HG03095 (cell line): ENCODE results near the gene UBE2L5.
"Not testable (repeated sequence)": the region's sequence is repeated elsewhere in the genome, so short reads cannot be mapped to it uniquely, and the experiment has no call there.

Source experiments
- ATAC-seq: cut with Tn5 transposase; IDR thresholded peaks from one replicate; pipeline ENCODE4 v1.9.1; 2021; ENCODE audit warnings: moderate library complexity; ENCODE audit not compliant: unreplicated experiment

The UBE2L5 gene

DNA sequence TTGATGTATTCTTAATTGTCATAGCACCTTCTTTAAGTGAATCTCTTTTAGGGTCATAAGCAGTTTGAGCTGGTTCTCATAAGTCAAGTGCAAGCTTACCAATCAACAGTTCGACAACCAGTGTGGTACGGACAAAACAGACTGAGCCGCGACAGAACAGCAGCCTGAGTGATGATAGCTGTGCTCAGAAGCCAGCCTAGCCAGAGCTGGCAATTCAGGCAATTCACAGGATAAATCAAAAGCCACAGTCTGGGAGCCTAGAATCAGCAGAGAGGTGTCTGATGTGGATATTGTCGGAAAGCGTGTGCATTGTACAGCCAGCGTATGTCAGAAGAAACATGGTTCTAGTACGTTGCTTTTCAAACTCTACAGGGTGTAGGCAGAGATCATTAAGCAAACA lies 14.9 kb downstream of the UBE2L5 start:
- ATAC-seq: no peak

DNA sequence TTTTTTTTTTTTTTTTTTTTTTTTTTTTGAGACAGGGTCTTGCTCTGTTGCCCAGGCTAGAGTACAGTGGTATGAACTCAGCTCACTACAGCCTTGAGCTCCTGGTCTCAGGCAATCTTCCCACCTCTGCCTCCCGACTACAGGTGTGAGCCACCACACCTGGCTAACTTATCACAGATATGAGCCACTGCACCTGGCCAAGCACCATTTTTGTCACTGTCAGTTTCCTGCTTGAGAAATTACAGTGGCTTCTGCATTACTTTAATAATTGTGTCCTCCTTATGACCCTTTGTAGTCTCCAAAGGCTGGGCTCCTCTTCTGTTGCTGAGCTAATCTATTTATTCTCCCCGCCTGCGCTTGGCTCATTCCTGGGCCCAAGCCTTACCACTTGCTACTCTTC lies 16.0 kb downstream of the UBE2L5 start:
- ATAC-seq: no peak

DNA sequence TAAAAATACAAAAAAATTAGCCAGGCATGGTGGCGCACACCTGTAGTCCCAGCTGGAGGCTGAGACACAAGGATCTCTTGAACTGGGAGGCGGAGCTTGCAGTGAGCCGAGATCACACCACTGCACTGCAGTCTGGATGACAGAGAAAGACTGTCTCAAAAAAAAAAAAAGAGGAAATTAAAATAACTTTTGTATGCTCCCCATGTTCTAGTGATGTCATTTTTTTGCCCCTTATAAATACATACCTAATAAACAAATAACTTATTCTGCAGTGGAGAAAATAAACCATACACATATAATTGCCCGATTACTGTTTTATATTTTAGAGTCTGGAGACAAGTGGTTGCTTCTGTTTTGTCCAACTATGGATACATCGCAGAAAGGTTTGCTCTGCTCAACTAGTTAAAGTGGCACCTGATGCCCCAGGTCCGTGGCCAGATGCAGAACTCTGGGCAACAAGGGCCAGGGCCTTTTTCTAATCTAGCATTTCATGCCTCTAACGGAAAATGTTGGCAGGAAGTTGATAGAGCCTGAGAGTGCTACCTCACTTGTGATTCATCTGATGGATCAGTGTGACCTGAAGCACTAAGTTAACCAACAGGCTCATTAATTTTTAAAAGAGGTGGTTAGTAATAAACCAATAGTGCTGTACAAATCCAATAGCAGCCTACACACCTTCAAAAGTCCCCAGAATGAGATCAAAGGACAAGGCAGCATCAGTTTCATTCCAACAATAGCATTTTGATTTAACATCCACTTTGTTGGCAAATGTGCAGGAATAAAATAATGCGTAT lies 18.8 kb downstream of the UBE2L5 start:
- no peak for ATAC-seq

DNA sequence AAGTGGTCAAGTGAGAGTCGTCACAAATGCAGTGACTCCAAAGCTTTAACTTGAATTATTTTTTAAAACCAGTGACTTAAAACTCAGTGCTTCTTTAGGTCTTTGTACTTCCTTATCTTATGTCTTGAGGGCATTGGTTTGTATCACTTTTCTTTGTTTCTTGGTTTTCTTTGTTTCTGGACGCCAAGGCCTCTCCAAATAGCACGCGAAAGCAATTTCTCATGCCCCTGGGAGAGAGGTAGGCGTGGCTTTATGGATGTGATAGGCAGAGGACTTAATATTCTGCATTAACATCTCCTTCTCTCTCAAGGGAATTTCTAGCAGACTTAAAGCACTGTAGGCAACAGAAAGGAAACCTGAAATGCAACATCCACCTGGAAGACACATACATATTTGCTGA lies 20.6 kb downstream of the UBE2L5 start:
- ATAC-seq: no peak

DNA sequence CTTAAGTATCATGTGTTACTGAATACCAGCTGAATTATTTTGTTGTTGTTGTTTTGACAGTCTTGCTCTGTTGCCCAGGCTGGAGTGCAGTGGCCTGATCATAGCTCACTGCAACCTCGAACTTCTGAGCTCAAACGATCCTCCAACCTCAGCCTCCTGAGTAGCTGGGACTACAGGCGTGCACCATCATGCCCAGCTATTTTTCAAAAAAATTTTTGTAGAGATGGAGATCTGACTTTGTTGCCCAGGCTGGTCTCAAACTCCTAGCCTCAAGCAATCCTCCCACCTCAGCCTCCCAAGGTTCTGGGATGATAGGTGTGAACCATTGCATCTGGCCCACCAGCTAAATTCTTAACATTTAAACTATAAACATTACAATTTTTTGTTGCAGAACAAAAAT lies 21.2 kb downstream of the UBE2L5 start:
- not testable (repeated sequence) for ATAC-seq

DNA sequence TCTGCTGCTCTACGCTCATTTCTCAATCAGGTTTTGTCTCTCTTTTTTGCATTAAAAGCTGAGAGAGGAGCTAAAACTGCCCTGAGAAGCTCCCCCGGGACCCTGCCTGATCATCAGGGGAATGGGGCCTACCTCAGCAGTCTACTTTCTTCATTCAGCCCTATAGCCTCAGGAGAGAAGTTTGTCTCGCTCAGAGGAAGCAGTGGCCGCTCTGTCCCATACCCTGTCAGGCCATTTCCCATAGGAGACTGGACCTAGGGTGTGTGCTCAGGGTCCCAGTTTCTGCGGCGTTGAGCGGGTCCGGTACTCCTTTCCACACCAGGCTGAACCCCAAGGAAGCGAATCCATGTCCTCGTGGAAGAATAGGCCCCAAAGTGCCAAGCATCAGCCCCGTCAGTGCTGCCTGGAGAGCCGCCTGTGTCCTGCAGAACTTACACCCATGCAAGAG lies 21.7 kb downstream of the UBE2L5 start:
- peak; percentile 46 for ATAC-seq

DNA sequence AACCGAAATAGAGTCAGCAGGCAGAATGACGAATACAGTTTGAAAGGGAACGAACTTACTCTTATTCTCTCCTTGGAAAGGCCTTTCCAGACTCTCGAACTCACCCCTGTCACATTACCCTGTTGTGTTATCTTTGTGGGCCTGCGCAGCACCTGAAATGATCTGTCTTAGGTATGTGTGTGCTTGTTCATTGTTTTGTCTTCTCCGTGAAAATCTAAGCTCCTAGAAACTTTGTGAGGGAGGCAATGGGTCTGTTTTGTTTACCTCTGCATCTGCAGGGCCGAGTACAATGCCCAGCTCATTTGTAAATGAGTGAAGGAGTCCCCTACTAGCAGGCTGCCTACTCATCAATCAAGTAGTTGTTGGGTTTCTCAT lies 23.8 kb downstream of the UBE2L5 start:
- ATAC-seq: peak; percentile 1

DNA sequence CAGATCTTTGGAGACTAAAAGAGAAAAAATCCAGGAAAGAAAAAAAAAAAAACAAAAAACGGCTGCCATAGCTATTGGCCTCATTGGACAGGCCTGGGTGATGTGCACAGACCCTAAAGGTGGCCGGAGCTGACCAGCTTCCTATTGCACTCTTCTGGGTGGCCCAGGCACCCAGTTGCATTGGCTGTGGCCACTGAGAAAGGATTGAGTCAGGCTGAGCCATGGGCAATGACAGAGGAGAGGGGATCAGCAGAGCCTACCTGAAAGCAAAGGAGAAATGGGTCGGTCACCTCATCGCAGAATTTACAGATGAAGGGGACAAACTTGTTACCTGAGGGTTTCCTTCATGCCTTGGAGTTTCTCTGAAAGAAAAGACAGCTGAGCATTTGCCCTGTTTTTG lies 26.1 kb downstream of the UBE2L5 start:
- no peak for ATAC-seq

DNA sequence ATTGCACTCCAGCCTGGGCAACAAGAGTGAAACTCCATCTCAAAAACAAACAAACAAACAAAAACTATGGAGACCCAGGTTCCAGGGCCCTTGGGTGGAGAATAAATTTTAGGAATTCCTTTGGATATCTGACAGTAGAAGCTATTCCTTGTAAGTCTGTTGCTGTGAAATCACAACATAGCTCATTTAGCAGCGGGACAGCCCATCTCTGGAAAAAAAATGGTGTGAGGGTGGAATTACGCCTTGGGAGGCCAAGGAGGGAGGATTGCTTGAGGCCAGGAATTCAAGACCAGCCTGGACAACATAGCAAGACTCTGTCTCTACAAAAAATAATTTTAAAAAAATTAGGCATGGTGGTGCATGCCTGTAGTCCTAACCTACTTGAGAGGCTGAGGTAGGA lies 27.8 kb downstream of the UBE2L5 start:
- no peak for ATAC-seq

DNA sequence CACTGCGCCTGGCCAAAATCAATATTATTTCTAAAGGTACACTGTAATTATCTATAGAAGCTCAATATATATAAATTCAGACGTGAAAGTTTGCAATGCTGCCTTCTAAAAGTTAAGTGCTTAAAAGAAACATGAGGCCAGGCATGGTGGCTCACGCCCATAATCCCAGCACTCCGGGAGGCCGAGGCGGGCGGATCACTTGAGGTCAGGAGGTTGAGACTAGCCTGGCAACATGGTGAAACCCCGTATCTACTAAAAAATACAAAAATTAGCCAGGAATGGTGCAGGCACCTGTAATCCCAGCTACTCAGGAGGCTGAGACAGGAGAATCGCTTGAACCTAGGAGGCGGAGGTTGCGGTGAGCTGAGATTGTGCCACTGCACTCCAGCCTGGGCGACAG lies 29.2 kb downstream of the UBE2L5 start:
- not testable (repeated sequence) for ATAC-seq

DNA sequence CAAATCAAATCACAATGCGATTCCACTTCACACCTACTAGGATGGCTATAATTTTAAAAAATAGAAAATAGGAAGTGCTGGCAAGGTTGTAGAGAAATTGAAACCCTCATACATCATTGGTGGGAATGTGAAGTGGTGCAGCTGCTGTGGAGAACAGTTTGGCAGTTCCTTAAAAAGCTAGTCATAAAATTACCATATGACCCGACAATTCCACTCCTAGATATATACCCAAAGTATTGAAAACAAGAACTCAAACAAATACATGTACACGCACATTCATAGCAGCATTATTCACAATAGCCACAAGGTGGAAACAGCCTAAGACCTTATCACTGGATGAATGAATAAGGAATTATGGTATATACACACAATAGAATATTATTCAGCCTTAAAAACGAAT lies 31.4 kb downstream of the UBE2L5 start:
- no peak for ATAC-seq

DNA sequence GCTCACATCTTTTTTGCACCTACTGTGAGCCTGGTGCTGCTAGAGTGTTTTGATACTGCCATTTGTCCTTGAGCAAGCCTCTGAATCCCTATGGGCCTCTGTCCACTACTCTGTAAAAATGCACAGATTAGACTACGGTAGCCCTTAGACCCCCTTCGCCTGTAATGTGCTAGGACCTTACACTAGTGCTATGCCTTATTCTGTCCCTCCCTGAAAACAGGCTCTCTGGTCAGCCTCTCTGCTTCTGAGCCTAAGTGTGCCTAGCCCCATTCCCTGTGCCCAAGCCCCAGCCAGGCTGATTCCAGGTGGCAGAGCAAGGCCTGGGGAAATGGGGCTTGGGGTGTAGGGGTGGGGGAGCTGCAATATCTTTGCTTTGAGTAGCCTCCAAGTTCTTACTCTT lies 32.7 kb downstream of the UBE2L5 start:
- no peak for ATAC-seq

DNA sequence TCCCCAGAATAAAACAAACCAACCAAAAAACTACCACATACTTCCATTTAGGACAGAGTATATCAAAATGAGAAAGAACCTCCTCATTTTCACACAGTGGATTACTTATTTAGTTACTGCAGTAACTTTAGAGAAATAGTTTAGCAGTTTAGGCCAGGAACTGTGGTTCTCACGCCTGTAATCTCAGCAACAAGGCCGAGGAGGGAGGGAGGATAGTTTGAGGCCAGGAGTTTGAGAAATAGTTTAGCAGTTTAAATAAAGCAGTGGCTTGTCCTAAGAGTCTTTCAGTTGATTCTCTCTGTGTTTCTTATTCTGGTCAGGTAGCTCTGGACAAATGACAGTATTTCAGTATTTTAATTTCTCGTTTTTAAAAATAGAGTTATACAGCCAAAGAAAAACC lies 34.0 kb downstream of the UBE2L5 start:
- no peak for ATAC-seq

DNA sequence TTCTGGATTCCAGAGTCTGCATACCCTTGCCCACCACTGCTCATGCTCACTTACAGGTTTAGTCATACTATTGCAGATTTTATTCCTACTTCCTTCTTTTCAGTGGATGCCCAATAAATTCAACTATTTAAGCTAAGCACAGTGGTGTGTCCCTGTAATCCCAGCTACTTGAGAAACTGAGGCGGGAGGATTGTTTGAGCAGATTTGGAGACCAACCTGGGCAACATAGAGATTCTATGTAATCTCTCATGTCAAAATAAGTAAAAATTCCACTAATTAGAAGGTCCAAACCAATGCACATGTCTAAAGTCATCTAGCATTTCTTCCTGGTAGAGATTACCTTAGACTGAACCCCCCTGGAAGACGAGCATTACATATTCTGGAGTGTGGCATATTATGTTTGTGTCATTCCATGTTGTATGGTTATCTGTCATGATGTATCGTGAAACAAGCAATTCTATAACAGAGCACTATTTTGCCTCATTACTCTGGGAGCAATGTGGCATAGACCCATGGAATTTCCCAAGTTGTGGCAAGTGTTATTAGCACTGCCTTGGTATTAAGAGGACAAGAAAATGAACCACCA lies 35.1 kb downstream of the UBE2L5 start:
- ATAC-seq: no peak

DNA sequence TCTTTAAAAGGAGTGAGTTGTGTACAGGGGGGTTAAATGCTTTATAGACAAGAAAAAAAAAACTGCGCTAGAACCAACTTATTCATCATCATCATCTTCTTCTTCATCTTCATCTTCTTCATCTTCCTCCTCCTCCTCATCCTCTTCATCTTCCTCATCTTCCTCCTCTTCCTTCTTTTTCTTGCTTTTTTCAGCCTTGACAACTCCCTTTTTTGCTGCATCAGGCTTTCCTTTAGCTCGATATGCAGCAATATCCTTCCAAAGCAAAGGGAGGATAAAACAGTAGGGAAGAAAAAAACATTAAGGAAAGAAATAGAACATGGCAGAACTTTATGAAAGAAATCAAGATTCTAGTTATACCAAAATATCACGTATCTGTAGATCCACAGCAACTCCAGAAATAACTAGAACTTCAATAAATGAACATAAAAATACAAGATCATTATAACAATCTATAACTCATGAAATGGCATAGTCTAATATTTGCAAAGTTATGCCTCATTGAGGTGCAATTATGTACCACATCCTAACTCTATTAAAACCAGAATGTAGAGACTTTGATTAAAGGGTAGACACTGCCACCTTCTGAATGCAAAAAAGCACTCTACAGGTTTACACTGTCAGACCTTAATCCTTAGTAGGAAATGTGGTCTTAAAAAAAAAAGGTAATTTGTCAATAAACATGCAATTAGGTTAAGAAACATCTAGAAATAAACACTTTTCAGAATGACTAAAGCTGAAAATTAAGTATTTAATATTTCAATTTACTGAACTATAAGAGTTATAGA lies 39.2 kb downstream of the UBE2L5 start:
- not testable (repeated sequence) for ATAC-seq

DNA sequence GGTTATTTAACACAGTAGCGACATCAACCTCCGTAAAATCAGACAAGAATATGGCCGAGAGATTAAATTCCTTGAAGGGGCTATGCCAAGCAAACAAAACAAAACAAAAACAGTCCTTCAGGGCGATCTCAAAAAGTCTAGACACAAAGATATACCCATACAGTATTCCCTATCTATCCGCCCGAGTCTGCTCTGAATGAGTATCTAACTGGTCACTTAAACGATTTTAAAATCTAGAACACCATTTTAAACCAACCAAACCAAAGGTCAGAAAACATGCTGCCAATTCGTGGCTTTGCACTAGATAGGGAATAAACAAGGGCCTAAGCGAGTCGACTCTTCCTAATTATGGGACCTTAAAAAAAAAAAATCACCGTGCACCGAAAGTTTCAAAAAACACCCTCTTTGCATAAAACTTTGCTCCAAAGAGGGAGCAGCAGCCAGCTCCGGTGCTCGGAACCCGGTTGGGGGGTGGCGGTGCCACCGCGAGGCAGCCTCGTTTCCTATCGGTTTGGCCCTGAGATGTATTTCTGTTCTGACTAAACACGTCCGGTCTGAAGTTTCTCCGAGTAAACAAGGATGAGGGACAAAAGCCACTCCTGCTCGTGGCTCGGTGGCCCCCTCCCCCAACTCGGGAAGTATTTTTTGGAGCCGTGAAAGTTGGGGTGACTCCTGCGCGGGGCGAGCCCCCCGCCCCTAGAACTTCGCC lies 41.6 kb downstream of the UBE2L5 start:
- ATAC-seq: peak; percentile 33

DNA sequence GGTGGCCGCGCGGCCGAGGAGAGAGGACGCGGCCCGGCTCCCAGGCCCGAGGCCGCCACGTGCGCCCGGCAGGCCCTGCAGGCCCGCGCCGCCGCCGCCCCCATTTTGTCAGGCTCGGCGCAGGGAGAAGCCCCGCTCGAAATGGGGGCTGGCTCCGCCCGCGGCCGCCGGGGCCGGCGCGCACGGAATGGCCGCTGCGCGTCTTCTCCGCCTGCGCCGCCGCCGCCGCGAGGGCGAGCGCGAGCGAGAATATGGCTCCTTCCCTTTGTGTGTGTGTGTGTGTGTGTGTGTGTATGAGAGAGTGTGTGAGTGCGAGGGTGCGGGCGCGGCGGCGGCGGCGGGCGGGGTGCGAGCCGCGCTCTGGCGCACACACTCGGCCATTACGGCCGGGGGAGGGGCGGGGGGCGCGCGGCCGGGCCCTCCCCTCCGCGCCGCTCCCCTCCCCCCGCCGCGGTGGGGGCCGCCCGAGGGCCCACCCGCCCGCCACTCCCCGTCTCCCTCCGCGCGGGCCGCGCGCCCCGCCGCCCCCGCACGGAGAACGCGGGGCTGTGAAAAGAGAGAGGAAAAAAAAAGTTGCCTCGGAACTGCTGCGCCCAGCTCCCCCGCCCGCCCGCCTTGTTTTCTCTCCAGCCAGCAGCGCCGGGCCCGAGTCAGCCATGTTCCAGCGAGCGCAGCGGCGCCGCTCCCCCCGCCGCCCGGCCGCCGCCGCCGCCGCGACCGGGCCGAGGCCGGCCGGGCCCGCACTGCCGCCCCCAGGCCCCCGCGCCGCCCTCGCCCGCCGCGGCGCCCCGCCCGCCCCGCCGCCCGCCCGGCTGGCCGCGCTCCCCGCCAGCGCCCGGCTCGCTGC lies 42.4 kb downstream of the UBE2L5 start:
- peak; percentile 16 for ATAC-seq

DNA sequence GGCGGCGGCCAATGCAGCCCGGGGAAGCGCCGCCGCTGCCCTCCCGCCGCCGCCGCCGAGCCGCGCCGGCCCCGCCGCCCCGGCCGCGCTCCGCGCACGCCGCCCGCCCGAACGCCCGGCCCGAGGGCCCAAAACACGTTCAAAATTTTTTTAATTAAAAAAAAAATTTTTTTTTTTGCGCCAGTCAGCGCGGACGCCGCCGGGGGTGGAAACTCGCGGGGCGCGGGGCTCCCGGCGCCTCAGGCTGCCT lies 43.0 kb downstream of the UBE2L5 start:
- ATAC-seq: no peak

DNA sequence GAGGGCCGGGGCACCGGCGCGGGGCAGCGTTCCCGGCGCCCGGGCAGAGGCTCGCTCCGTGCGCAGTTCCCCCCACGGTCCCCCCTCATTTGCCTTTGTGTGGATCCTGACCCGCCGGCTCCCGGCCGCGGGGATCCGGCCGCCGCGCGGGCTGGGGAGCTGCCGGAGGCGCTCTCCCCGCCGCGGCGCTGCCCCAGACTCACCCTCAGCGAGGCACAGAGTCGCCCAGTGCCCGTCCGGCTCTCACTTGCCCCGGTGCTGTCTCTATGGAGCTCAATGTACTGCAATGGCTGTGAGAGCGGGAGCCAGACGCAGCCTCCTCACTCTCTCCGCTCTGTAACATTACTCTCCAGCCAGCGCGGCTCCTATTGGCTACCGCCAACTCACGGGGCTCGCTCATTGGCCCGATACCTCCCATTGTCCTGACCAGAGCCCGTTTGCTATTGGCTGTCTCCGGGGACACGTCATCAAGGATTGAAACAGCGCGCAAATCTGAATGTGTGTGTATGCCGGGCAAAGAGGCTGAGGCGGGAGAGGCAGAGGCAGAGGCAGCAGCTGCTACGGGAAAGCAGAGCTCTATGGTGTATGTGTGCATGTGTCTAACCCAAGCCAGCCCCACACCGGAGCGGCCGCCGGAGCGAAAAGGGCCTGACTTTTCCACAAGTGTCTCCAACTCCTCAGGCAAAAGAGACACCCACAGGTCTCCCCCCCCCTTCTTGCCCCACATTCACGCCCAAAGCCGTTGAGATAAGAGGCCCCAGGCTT lies 43.5 kb downstream of the UBE2L5 start, which contains the start of gene HMGB1:
TSS of gene HMGB1 (minus strand) at position 344 of the 765 bp plus-strand sequence. CDS start 2,256 bp downstream, outside the sequence.
- peak; percentile 83 for ATAC-seq

DNA sequence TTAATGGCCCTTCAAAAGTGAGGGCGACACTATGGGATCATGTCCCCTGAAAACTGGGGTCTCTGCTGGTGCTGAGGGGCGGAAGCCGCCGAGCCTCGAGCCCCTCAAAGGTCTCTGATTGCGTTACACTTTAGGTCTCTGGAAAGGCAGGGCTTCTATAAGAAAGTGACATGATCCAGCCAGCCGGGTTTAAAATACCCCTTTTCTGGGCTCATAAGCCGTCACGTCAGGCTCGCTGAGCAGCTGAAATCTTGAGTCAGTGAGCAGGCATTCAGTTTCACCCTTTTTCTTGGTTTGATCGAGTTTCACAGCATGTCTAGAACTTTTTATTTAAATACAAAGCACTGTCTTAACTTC lies 44.0 kb downstream of the UBE2L5 start:
- ATAC-seq: no peak
